Stimulated activated CD4-positive, alpha-beta T cell treated with anti-CD3 and anti-CD28 coated beads, Interleukin-1b, Interleukin-23, amount 100 ng/mL, for 1 hour (primary cell): ENCODE results near the gene OSBPL7.

Experiments
- DNase-seq, 2 donors: peaks; one replicate each; pipeline ENCODE4 v3.0.0-alpha.2; 2020; ENCODE audit warnings: low read depth in 2 of 2

The OSBPL7 gene

DNA sequence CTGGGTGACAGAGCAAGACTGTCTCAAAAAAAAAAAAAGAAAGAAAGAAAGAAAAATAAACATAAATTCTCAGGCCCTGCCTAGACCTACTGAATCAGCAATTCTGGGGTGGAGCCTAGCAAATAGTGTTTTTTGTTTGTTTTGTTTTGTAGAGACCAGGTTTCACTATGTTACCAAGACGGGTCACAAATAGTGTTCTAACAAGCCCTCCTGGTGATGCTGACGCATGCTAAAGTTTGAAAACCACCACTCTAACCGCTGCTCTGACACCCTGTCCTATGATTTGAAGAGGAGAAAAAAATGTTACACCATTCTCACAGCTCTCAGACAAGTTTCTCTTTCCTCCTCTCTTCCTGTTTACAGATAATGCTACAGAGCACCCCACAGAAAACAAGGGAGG is 8.3 kb upstream of the OSBPL7 start:
- no peak for DNase-seq

DNA sequence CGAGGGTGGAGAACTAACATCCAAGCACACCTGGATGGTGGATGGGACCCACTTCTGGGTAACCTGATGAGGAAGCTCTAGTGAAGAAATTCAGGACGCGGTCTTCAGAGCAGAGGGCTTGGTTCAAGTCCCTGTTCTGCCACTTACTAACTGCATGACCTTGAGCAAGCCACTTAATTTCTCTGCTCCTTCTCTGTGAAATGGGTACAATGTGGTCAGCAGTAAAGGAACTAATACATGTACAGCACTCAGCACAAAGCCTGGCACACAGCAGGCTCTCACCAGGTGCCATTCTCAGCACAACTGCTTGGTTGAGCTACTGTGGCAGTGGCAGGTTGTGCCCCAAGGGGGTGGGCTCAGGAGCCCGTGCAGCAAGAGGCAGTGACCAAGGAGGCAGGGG is 1.9 kb upstream of the OSBPL7 start:
- DNase-seq: no peak

DNA sequence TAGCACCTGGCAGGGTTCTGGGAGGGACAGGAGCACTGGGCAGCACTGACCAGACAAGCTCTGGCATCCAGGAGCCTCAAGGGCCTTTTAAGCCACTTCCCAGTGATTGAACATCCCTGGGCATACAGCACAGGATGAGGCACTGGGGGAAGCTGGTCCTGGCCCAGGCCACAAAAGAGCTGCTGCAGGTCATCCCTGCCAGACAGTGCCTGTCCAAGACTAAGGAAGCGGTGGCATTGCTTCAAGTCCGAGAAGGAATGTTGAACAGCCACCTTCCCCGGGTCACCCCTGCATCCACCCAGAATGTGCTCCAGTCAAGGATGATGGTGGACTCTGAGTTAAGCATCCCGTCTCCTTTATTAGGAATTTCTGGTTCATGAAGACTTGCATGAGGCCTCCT is 1.2 kb upstream of the OSBPL7 start:
- no peak for DNase-seq

DNA sequence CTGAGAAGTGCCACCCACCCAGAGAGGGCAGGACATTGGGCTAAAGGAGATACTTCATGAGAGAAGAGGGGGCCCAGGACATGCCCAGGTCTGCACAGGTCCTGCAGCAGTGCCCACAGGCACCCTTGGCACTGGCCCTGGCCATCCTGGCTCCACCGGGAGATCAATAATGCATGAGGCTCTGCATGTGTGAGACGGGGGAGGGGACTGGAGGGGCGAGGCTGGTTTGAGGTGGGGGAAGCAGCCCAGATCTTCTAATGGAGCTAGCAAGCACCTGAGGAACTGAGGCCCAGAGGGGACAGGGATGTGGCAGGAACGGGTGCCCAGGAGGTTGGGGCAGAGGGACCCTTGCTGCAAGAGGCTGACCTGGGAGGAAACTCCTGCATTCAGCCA is 567 bp downstream of the OSBPL7 start:
- DNase-seq: no peak

DNA sequence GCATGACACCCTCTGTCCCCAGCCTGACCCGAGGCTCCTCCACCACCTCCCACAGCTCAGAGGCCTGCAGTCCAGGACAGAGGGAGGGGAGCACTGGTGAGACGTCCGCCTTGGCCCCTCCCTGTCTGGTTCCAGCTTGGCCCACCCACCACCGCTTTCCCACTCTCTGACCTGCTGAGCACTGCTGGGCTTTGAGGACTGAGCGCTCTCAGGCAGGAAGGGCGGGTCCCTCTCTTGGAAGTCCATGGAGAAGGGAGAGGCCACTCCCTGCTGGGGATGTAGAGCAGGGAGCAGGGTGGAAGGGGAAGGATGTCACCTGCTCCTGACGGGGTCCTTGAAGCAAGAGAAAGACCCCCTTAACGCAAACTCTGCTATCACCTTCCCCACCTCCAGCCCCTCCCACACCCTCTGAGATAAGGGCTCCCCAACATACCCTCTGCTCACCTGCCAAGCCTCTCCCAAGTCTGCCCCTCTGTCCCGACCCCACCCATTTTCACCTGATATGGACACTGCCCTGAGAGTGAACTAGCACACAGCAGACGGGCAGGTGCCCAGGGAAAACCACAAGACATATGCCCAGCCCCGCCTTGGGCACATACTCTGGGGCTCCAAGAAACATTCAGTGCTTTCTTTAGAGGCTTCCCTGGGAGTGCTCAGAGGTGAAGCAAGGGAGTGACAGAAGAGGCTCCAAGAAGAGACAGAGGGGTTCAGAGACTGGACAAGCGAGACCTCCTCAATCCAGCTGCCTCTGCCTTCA is 1.4 kb downstream of the OSBPL7 start:
- no peak for DNase-seq

DNA sequence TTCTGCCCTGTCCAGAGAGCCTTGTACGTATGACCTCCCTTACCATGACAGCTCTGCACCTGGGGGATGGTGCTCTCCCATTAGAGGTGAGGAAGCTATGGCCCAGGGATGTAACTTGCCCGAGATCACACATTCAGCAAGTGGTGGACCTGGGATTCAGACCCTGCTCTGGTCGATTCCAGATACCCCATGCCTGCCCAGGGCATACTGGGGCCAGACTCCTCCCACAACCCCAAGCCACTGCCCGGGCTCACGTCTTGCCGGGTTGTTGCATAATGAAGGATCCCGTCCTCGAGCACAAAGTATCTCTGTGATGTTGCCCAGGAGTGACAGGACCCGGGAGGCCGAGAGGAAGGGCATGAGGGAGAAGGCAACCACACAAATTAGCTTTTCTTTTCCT is 2.1 kb downstream of the OSBPL7 start:
- DNase-seq: no peak

DNA sequence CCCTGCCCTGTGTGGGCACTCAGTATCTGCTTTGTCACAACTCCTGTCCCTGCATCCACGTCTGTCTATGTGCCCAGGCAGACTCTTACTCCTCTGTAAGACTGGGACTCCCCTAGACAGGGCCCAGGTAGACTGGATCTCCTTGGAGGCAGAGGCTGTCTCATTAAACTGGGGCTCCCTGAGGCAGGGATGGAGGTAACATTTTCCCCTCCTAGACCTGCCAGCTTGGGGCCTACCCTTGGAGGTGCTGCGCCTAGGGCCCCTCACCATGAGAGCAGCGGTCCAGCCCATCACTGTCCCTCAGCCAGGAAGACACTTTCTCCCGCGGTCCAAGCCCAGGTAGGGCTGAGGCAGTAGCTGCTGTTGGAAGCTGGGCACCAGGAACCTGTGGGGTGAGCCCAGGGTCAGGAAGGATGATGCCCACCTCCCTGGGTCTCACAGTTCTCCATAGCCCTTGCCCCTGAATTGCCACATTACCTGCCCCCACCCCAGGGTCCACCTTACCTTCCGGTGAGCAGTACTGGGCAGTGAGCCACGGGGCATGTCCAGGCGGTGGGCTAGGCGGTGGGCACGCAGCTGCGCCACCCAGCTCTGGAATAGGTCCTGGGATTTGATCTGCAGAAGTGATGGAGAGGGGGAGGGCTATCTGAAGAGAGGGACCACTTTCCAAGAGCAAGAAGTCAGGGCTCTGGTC is 3.4 kb downstream of the OSBPL7 start:
- no peak for DNase-seq

DNA sequence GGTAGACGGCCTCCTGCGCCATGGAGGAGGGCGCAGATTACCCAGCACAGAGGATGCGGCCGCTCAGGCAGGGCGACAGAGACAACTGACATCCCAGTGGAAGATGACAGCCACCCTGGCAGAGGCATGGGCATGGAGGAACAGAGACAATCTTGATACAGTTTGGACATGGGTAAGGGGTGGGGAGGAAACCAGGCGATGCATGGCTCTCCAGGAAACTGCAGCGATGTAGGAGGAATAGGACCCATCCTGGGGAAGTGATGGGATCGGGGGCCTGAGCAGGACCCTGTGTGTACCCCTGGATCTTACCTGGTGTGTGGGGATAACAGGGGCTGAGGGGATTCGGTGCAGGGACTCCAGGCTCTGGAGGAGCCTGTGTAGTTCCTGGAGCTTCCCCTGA is 4.6 kb downstream of the OSBPL7 start:
- no peak for DNase-seq

DNA sequence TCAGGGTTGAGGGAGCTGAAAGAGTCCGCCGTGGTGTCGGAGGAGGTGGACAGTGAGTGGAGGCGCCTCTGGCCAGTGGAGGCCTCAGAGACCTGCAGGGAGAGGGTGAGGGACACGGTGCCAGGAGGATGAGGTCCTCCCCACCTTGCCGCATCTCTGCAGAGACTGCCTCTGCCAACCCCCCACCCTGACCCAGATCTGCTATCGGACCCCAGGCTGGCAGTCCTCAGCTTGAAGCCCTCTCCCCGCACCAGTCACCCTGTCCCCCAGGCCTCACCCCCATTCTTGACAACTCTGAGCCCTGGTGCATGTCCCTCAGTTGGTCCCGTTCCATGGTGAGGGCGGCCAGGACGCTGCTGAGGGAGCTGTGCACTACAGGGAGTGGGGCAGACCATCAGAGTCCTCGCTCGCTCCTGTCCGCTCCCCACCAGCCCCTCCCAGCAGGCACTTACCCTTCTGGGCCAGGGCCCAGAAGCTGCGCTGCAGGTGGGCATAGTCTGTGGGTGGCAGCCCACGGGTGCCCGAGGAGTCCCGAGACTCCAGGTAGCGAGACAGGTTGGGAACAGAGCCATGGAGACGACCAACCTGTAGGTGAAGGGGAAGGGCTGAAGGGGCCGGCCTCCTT is 5.4 kb downstream of the OSBPL7 start:
- DNase-seq: no peak

DNA sequence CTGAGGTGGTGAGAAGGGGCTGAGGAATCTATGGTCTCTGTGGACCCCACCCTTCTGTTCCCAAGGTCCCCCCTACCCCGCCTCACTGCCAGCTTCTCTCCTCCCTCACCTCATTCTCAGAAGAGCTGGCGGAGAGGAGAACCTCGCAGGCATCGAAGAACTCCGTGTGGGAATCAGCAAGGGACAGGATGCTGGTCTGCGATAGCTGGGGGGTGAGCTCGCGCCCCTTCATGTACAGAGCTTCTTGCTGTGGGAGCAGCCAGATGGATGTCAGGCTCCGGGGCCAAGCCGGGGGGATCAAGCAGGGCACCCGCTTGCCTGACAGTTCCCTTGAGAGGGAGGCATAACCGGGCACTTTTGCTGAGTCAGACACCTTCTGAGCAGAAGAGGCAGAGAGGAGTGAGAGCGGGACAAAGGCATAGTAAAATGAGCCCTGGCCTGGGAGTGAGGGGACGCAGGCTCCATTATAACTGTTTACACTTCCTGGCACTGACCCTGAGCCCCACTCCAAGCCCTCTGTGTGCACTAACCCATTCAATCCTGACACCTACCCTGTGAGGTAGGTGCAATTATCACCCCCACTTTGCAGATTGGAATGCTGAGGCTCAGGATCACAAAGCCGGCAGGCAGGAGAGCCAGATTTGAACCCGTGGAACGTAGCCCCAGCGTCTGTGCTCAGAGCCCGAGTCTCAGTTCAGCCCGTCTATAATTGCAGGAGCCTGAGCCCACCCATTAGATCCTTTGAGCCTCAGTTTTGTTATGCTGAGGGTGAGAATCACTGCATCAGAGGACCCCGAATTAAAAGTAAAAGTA is 6.3 kb downstream of the OSBPL7 start:
- DNase-seq: no peak

DNA sequence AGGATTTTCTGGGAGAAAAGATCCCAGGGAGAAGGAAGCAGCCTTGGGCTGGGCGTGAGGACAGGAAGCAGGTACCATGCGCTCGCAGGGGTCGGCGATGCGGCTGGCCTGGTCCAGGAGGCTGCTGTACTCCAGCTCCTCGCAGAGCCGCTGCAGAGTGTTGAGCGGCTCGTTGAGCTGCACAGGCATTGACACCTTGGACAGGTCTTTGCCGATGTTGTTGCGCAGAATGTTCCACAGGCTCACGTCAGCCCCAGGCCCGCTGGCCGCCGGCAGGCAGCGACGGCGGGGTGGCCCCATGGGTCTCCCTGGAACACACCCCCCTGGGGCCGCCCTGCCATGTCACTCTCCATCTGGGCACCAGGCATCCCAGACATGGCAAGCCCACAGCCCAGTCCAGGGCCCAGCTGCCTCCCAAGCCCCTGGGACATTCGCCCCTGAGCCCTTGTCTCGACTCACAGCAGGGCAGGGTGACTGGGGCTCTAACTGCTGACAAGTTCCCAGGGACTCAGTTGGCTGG is 8.0 kb downstream of the OSBPL7 start:
- no peak for DNase-seq

DNA sequence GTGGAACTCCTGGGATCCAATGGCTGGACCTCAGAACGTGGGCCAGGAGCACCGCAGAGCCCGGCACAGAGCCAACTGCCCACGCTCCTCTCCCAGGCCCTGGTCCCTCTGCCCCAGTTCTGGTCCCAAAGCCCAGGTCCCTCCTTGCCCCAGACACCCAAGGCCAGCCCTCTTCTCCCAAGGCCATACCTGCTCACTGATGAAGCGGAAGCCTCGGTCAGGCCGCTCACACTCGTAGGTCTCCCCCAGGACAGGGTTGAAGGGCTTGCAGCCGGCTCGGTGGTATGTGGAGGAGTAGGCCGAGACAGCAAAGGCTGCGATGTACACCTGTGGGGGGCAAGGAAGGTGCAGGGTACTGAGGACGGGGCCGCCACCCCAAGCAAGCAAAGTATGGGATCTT is 8.5 kb downstream of the OSBPL7 start:
- DNase-seq: no peak

DNA sequence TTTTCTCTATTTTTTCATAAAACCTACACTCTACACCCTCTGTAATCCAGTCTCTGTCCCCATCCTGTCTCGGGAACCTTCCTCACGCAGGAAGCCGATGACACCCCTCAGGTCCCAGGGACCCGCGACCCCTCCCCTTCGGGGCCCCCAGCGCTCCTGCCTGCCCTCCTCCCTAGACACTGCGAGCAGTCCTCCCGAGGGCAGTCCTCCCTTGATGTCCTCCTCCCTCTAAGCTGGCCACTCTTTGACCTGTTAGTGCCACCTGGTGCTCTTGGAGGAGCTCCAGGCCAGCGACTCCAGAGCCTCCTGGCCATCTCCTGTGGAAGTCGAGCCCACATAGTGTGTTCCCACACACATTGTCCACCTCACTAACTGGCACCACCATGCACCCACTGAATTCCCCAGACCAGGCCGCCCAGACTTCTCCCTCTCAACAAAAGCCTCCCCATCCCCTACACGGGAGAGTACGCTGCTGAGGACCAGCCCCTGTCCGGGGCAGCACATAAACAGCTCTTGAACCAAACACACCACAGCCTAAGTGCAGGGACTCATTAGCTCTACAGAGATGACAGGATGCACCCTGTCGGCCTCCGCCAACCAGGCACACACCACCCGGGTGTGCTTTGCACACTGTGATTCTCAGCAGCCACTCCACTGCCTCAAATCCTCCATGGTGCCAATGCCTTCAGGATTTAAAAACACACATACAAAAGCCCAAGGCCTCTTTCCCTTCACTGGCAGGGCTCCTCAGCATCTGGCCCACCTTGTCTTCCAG is 9.3 kb downstream of the OSBPL7 start:
- no peak for DNase-seq

DNA sequence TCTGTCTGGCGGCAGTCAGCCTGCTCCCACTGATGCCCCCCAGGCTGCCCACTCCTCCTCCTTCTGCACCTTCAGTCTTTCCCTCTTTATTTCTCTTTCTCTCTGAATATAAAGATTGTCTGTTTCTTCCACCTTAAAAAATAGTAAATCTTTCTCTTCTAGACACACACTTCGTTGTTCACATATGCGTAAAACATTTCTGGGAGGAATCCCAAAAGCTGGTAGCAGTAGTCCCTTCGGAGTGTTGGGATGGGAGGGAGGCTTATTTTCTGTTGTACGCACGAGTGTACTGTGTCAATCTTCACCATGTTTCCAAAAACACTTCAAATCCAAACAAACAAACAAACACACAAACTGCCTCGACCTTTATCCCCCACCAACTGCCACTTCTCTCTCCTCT is 9.9 kb downstream of the OSBPL7 start:
- DNase-seq: no peak

DNA sequence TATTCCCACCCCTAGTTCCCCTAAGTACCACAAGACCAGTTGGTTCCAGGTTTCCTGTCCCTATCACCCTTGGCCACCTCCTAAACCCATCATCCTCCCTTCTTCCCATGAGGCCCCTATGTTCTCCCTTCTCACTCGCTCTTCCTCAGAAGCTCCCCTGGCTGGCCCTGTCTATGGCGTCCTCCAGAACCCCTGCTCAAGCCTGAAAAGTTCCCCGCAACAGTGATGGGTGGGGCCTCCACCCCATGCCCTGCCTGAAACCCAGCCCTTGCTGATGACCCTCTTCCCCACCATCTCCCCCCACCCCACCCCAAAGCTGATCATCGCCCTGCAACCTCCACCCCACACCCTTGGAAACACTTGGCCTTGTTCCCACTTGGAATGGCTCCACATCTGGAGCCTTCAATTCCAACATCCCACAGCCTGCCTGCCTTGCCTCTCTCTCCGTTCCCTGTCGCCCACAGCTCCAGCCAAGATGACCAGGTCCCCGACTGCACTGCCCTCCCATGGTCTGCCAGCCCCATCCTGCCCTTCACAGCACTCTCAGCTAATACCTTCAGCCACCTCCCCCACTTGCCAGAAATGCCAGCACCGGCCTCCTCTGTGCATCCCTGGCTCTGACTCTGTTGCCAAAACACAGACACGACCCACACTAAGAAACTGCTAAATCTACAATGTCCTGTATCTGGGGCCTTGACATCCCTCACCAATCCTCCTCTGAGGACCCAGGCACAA is 10.5 kb downstream of the OSBPL7 start:
- no peak for DNase-seq

DNA sequence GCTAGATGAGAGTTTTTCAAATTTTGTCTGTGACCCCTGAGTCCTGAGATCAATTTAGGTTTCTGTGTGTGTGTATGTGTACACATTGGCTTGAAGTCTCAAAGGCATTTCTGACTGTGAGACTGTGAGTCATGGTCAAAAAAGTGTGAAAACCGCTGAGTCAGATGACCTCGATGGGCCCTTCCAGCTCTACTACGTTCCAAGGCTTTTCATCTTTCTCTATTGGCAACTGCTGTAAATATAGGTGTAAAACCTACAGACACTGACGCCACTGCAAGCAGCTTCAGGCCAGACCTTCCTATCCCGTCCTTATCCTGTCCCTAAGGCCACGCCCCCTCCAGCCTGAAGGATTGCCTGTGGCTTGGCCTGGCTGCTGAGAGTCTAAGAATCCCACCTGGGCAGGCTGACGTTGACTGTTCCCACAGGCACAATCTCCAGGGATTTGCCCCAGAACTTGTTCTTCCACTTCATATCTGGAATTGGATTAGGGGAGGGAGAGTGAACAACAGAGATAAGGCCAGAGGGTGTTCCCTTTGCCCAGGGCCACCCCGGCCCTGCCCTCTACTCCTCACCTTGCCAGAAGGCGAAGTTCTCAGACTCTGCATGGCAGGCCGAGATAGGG is 11.3 kb downstream of the OSBPL7 start:
- DNase-seq: no peak

DNA sequence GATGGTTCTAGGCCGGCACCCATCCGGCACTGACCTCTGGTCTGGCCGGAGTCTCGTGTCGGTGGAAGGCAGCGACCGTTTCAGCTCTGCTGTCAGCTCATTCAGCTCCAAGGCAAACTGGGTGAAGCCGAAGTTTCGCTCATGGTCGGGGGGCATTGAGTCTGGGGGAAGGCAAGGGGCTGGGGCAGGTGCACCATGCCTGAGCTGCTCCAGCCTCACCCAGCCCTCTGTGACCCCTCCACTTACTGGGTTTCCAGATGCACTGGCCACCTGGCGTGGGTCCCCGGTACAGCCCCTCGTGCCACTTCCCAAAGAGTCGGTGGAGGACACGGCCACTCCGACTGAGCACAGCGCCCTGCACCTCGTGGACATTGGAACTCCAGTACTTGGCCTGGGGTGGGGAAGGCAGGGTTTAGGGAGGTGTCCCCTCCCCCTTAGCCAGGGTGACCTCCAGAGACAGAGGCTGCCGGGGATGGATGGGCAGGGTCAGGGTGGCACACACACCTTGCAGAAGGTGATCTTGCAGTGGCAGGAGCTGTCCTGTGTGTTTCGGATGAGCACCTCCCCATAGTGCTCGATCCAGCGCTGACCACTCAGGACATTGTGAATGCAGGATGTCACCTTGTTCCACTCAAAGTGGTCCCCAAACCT is 12.6 kb downstream of the OSBPL7 start:
- DNase-seq: no peak

DNA sequence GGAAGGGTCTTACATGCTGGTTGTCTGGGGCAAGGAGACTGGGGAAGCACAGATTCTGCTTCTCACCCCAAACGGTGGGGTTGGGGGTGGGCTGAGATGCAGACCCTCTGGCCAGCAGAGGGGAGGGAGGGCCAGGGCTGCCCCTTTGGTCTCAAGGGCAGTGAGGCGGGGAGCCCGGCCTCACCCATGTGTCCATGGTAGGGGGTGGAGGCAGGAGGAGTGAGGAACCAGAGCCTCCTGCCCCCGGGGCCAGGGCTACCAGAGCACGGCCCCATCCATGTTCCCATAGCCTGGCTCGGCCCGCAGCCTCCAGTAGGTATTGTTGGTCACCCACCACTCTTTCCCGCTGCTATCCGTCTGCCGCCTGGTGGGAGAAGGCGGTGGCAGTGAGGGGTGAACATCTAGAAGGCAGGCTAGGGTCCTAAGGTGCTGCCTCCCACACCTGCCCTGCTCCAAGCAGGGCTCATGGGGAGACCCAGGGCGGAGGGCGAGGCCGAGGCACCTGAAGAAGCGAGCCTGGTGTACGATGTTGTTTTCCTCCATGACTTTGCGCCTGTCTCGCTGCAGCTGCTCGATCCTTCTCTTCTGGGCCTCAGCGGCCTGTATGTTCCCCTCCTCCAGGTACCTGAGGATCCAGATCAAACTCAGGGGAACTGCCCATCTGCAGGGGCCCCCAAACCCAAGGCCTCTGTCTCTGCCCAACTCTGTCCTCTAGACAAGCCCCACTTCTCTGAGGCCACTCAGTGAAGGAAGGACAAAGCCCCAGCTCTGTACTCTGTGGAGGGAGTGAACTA is 13.4 kb downstream of the OSBPL7 start:
- no peak for DNase-seq

DNA sequence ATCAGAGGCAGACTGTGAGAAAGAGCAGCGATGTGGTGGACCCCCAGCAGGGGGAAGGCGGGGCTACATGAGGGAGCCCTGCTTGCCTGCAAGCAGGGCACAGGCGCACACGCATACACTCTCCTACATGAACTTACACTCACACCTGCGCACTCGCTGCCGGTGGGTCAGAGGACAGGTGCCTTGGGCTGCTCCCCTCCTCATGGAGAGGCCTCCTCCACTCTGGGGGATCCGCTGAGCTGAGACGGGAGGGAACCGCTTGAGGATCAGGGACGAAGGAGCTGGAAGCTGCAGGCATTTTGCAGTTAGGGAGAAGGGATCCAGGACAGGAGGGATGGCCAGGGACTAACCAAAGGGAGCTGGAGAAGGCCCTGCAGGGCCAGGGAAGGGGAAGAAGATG is 14.2 kb downstream of the OSBPL7 start:
- no peak for DNase-seq
